Large intestine (tissue), 3 donors: ENCODE data around the gene RTEL1. TPM values are rescaled to one million over a fixed set of nuclear protein-coding genes. Genes with fewer than 3 reads are reported as not detected.
A peak's percentile ranks its signal among the peaks of the same experiment; 100 is the strongest.

Source experiments
- DNase-seq, 2 donors: peaks; one replicate each; pipeline versions ENCODE4 v3.0.0 to v3.0.0-alpha.2; 2013
- H3K27ac ChIP-seq: one replicate; pipeline ENCODE4 v1.5.1; 2013; ENCODE audit warnings: low read length
- H3K27me3 ChIP-seq: 2 replicates; pipeline ENCODE4 v1.6.1; 2013; ENCODE audit warnings: low read length; ENCODE audit not compliant: control insufficient read depth, insufficient read depth
- H3K36me3 ChIP-seq: 2 replicates; pipeline ENCODE4 v1.6.1; 2013; ENCODE audit warnings: low read length; ENCODE audit not compliant: control insufficient read depth, insufficient read depth
- H3K4me1 ChIP-seq: one replicate; pipeline ENCODE4 v1.6.1; 2013; ENCODE audit warnings: low read length; ENCODE audit not compliant: control insufficient read depth, insufficient read depth
- H3K4me3 ChIP-seq: one replicate; pipeline ENCODE4 v1.5.1; 2013; ENCODE audit warnings: low read length
- H3K9me3 ChIP-seq: one replicate; pipeline ENCODE4 v1.6.1; 2013; ENCODE audit warnings: mild to moderate bottlenecking, low read depth, low read length, moderate library complexity; ENCODE audit not compliant: control insufficient read depth
- WGBS: methylation state at CpG from one replicate; pipeline ENCODE4 v1.1.5; 2013; ENCODE audit warnings: low lambda C conversion rate; ENCODE audit not compliant: insufficient coverage; 5-methylcytosine and 5-hydroxymethylcytosine counted together
- polyA plus RNA-seq: library from polyadenylated mRNA; unstranded; fragments of 120-200 nt; gene quantifications from one replicate; pipeline ENCODE4 v1.2.1, GENCODE V29; 2013

Gene RTEL1
- polyA plus RNA-seq, 1 donor: 12.2 TPM

GRCh38 chr20:63690898-63691710 is 33.0 kb downstream of the RTEL1 start:
- Histone ChIP-seq H3K36me3 (peaks cover 24% of the 10 kb centered on the region), H3K9me3 (no peaks in the 10 kb centered on the region), H3K4me3 (no peak overlapping the region), H3K4me1 (peaks cover 17% of the 10 kb centered on the region), H3K27me3 (no peaks in the 10 kb centered on the region), H3K27ac (no peak overlapping the region)
- WGBS: no CpG with 5 or more reads among the region's 24 CpGs
- no peak for DNase-seq

GRCh38 chr20:63691711-63692435 is 33.8 kb downstream of the RTEL1 start:
- H3K27me3 ChIP-seq: no peaks in the 10 kb centered on the region
- H3K4me3 ChIP-seq: no peak overlapping the region
- H3K36me3 ChIP-seq: peaks cover 25% of the 10 kb centered on the region
- no CpG with 5 or more reads among the region's 21 CpGs for whole genome bisulfite sequencing
- no peak overlapping the region for H3K27ac ChIP-seq
- H3K9me3 ChIP-seq: no peaks in the 10 kb centered on the region
- peaks cover 13% of the 10 kb centered on the region for H3K4me1 ChIP-seq
- no peak for DNase-seq

GRCh38 chr20:63692436-63693082 is 34.4 kb downstream of the RTEL1 start:
- no peak overlapping the region for H3K27ac ChIP-seq
- WGBS: no CpG with 5 or more reads among the region's 20 CpGs
- H3K4me1 ChIP-seq: peaks cover 11% of the 10 kb centered on the region
- no peaks in the 10 kb centered on the region for H3K27me3 ChIP-seq
- no peak for DNase-seq
- no peaks in the 10 kb centered on the region for H3K9me3 ChIP-seq
- no peak overlapping the region for H3K4me3 ChIP-seq
- H3K36me3 ChIP-seq: peaks cover 25% of the 10 kb centered on the region

- Histone ChIP-seq H3K4me1 (peaks cover 11% of the 10 kb centered on the region), H3K27ac (no peak overlapping the region)
Measured at GRCh38 chr20:63693083-63693732, 35.1 kb downstream of the RTEL1 start.

GRCh38 chr20:63693733-63694583 is 35.8 kb downstream of the RTEL1 start:
- Histone ChIP-seq H3K4me1 (peaks cover 11% of the 10 kb centered on the region), H3K36me3 (peaks cover 25% of the 10 kb centered on the region)
- no CpG with 5 or more reads among the region's 21 CpGs for WGBS

More at GRCh38 chr20:63693083-63693732, 35.1 kb downstream of the RTEL1 start:
- H3K27me3 ChIP-seq: no peaks in the 10 kb centered on the region
- H3K4me3 ChIP-seq: no peak overlapping the region
- no peaks in the 10 kb centered on the region for H3K9me3 ChIP-seq
- DNase-seq: no peak
- H3K36me3 ChIP-seq: peaks cover 25% of the 10 kb centered on the region
- no CpG with 5 or more reads among the region's 10 CpGs for WGBS

GRCh38 chr20:63694584-63695423 is 36.7 kb downstream of the RTEL1 start:
- no peak overlapping the region for H3K4me3 ChIP-seq
- H3K9me3 ChIP-seq: no peaks in the 10 kb centered on the region
- WGBS: no CpG with 5 or more reads among the region's 37 CpGs
- no peaks in the 10 kb centered on the region for H3K27me3 ChIP-seq
- DNase-seq: no peak
- H3K4me1 ChIP-seq: peaks cover 11% of the 10 kb centered on the region
- peaks cover 27% of the 10 kb centered on the region for H3K36me3 ChIP-seq
- no peak overlapping the region for H3K27ac ChIP-seq

More at GRCh38 chr20:63693733-63694583, 35.8 kb downstream of the RTEL1 start:
- no peaks in the 10 kb centered on the region for H3K27me3 ChIP-seq
- no peak overlapping the region for H3K4me3 ChIP-seq
- no peaks in the 10 kb centered on the region for H3K9me3 ChIP-seq
- no peak overlapping the region for H3K27ac ChIP-seq
- DNase-seq: no peak

- H3K4me1 ChIP-seq: peaks cover 11% of the 10 kb centered on the region
- H3K9me3 ChIP-seq: no peaks in the 10 kb centered on the region
- DNase-seq: no peak
- H3K4me3 ChIP-seq: no peak overlapping the region
- no CpG with 5 or more reads among the region's 25 CpGs for WGBS
- peaks cover 25% of the 10 kb centered on the region for H3K36me3 ChIP-seq
- no peak overlapping the region for H3K27ac ChIP-seq
- H3K27me3 ChIP-seq: no peaks in the 10 kb centered on the region
Measured at GRCh38 chr20:63695424-63696305, 37.6 kb downstream of the RTEL1 start.

- DNase-seq: peak; percentile 76 to 85
- H3K36me3 ChIP-seq: peaks cover 25% of the 10 kb centered on the region
Measured at GRCh38 chr20:63696306-63696627, 38.2 kb downstream of the RTEL1 start.

More at GRCh38 chr20:63696306-63696627, 38.2 kb downstream of the RTEL1 start:
- H3K4me3 ChIP-seq: peak overlapping the region; percentile 18
- H3K27me3 ChIP-seq: no peaks in the 10 kb centered on the region
- no CpG with 5 or more reads among the region's 6 CpGs for WGBS
- H3K4me1 ChIP-seq: peaks cover 11% of the 10 kb centered on the region
- H3K9me3 ChIP-seq: no peaks in the 10 kb centered on the region
- H3K27ac ChIP-seq: no peak overlapping the region
